Activated CD4-positive, alpha-beta T cell treated with anti-CD3 and anti-CD28 coated beads, Interleukin-2, amount 50 U/mL, for 16 hours (primary cell): ENCODE data around the gene FLT3.
"Not testable (repeated sequence)": the region's sequence is repeated elsewhere in the genome, so short reads cannot be mapped to it uniquely, and the experiment has no call there.

Source experiments
- DNase-seq: peaks from one replicate; pipeline ENCODE4 v3.0.0-alpha.2; 2020

The FLT3 gene

GRCh38 chr13:28043224-28043623 is 57.2 kb downstream of the FLT3 start:
- DNase-seq: no peak

DNA sequence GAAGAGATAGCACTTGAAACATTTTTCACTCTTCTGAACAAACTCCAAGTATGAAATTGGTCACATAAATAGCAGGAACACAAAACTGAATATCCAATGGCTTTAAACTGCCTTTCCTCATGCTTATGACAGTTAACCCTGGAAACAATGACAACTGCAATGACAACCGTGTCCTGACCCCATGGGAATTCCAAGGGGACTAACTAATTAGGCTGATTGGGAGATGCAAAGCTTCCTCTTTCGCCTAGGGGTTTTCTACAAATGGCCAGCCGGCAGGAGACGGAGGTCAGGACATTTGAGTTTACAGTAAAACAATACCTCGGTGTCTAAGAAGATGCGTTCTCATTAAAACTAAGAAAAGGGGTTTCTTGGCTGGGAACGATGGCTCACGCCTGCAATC is 58.9 kb downstream of the FLT3 start:
- no peak for DNase-seq

- no peak for DNase-seq
Measured at GRCh38 chr13:28041031-28041461, 59.3 kb downstream of the FLT3 start.

GRCh38 chr13:28037399-28037798 is 63.0 kb downstream of the FLT3 start:
- peak; percentile 12 for DNase-seq

DNA sequence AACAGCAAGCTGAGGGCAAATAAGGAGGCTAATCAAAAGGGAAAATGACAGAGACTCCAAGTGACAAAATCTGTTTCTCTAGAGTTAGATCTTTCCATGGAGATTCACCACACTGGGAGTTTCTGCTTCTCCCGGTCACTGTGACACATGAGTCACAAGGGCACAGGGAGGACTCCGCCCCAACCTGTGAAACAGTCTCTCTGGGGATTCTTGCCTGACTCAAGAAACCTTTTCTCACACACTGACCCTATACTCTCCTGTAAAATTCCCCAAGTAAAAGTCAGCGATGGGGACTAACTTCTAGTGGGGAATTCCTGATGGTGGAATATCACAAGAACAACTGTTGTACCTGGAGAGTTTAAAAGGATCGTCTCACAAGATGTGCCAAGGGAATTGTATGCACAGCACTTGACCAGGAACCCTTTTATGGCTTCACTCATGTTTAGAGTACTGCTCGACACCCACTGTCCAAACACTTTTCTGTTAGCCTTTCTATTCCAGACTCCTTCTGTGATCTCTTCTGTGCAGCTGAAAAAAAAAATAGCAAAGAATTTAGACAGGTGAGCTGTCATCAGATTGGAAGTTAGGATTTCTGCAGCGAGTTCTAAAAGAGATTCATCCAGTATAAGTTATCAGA is 65.1 kb downstream of the FLT3 start:
- no peak for DNase-seq

DNA sequence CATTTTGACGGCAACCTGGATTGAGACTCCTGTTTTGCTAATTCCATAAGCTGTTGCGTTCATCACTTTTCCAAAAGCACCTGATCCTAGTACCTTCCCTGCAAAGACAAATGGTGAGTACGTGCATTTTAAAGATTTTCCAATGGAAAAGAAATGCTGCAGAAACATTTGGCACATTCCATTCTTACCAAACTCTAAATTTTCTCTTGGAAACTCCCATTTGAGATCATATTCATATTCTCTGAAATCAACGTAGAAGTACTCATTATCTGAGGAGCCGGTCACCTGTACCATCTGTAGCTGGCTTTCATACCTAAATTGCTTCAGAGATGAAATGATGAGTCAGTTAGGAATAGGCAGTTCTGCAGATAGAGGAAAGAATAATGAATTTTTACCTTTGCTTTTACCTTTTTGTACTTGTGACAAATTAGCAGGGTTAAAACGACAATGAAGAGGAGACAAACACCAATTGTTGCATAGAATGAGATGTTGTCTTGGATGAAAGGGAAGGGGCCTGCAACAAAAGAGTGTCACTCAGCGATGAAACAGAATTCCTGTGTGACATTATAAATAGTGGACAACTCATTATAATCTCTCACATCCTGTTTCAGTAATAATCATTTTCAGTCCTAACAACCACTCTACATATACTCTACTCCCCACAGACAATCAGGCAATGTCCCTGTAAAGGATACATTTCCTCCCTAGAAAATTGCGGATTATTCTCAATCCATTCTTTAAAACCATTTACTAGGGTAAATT is 66.3 kb downstream of the FLT3 start:
- DNase-seq: no peak

- not testable (repeated sequence) for DNase-seq
Measured at GRCh38 chr13:28032438-28032837, 67.9 kb downstream of the FLT3 start.

DNA sequence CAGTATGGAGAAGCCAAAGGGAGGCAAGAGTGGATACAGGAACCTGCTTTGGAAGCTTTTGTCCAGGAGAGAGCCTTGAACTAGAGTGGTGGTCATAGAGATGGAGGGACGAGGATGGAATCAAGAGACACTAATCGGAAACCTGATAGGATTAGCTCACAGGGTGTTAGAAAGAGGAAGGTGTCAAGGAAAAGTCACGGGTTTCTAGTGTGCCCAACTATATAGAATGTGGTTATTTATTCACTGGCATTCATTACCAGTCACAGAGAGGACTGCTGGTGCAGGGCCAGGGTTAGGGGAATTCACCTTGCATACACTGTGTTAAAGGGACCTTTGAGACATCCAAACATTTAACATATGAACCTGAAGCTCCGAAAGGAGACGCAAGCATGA is 68.5 kb downstream of the FLT3 start:
- no peak for DNase-seq

- DNase-seq: no peak
Measured at GRCh38 chr13:28031220-28031895, 69.0 kb downstream of the FLT3 start.

GRCh38 chr13:28027607-28028364 is 72.6 kb downstream of the FLT3 start:
- no peak for DNase-seq

- no peak for DNase-seq
Measured at GRCh38 chr13:28027071-28027470, 73.3 kb downstream of the FLT3 start.

- no peak for DNase-seq
Measured at GRCh38 chr13:28026508-28026907, 73.9 kb downstream of the FLT3 start.

- DNase-seq: no peak
Measured at GRCh38 chr13:28022848-28023518, 77.4 kb downstream of the FLT3 start.

DNA sequence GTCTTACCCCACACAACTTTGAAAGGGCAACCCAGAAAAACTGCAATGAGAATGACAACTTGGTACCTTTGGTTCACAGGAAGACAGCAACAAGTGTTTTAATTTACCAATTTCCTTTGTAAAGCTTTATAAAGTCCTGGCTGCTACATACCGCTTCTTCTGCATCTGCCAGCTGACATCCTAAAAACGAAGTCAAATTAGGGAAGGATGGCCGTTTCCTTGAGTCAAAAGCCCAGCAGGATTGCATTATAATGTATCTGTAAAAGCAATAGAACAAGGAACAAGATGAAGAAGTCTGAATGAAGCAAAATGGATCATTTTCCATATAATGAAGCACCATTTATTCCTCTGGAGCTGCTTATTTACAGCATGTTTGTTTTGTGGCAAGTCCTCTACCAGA is 86.1 kb downstream of the FLT3 start:
- DNase-seq: no peak

GRCh38 chr13:28013482-28013881 is 86.9 kb downstream of the FLT3 start:
- no peak for DNase-seq

GRCh38 chr13:28012896-28013295 is 87.5 kb downstream of the FLT3 start:
- DNase-seq: no peak

DNA sequence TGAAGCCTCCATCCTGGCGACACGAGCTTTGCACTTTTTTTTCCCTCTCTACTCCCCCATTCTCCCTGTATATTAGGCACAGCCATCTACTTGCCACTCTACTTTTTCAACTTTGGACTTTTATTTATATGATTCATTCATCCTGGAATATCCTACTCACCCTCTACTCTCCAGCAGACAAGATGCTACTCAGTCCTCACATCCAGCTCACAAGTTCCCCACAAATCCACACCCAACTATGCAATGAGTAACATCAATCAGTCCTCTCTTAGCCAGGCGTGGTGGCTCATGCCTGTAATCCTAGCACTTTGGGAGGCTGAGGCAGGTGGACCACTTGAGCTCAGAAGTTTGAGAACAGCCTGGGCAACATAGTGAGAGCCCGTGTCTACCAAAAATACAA is 88.0 kb downstream of the FLT3 start:
- no peak for DNase-seq

DNA sequence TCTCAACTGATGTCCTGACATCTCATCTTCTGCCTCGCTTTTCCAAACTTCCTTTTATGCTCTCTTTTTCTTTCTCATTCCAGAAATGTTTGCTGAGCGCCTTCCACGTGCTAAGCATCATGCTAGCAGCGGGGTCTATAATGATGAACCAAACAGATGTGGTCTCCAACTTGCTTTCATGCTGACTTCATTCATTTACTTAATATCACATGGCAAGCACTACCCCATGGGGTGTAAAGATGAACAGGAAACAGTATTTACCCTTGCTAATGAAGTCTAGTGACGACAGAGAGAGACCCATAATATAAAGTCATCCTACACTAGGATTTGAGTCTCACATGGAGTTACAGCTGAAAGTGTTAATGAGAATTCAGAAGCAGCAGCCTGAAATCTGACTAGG is 90.3 kb downstream of the FLT3 start:
- DNase-seq: no peak

- not testable (repeated sequence) for DNase-seq
Measured at GRCh38 chr13:28005016-28005415, 95.4 kb downstream of the FLT3 start.

DNA sequence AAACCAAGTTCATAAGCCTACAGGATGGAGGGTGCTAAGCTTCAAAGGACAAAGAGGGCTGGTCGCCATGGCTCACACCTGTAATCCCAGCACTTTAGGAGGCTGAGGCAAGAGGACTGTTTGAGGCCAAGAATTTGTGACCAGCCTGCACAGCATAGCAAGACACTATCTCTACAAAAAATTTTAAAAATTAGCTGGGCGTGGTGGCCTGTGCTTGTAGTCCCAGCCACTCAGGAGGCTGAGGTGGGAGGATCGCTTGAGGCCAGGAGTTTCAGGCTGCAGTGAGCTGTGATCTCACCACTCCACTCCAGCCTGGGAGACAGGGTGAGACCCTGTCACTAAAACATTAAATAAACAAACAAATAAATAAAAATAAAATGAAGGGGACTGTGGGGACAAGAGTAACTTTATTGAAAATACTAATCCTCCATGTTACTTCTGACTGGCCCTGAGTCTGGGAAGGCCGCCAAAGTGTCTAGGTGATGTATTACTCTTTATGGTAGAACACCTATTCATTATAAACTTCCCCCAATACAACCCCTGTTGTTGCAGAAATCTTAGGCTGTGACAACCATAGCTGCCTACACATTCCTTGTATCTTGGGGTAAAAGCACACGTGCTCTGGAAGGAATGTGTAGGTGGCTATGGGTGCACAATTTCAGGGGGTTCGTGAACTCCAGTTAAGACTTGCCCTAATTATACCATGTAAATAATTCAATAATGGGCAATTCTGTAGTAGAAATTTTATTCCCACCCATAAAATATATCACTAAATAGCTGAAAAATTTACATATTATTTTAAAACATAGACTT is 97.3 kb downstream of the FLT3 start:
- no peak for DNase-seq

- no peak for DNase-seq
Measured at GRCh38 chr13:28001837-28002473, 98.4 kb downstream of the FLT3 start.
